Large intestine (tissue), 3 donors: ENCODE results near the gene SPRED1. TPM values are rescaled to one million over a fixed set of nuclear protein-coding genes. Genes with fewer than 3 reads are reported as not detected.
A peak's percentile ranks its signal among the peaks of the same experiment; 100 is the strongest.
"Not testable (repeated sequence)": the region's sequence is repeated elsewhere in the genome, so short reads cannot be mapped to it uniquely, and the experiment has no call there.

Experiments
- DNase-seq, 2 donors: peaks; one replicate each; pipeline versions ENCODE4 v3.0.0 to v3.0.0-alpha.2; 2013
- H3K27ac ChIP-seq: one replicate; pipeline ENCODE4 v1.5.1; 2013; ENCODE audit warnings: low read length
- H3K27me3 ChIP-seq: 2 replicates; pipeline ENCODE4 v1.6.1; 2013; ENCODE audit warnings: low read length; ENCODE audit not compliant: control insufficient read depth, insufficient read depth
- H3K36me3 ChIP-seq: 2 replicates; pipeline ENCODE4 v1.6.1; 2013; ENCODE audit warnings: low read length; ENCODE audit not compliant: control insufficient read depth, insufficient read depth
- H3K4me1 ChIP-seq: one replicate; pipeline ENCODE4 v1.6.1; 2013; ENCODE audit warnings: low read length; ENCODE audit not compliant: control insufficient read depth, insufficient read depth
- H3K4me3 ChIP-seq: one replicate; pipeline ENCODE4 v1.5.1; 2013; ENCODE audit warnings: low read length
- H3K9me3 ChIP-seq: one replicate; pipeline ENCODE4 v1.6.1; 2013; ENCODE audit warnings: mild to moderate bottlenecking, low read depth, low read length, moderate library complexity; ENCODE audit not compliant: control insufficient read depth
- WGBS: methylation state at CpG from one replicate; pipeline ENCODE4 v1.1.5; 2013; ENCODE audit warnings: low lambda C conversion rate; ENCODE audit not compliant: insufficient coverage; 5-methylcytosine and 5-hydroxymethylcytosine counted together
- polyA plus RNA-seq: library from polyadenylated mRNA; unstranded; fragments of 120-200 nt; gene quantifications from one replicate; pipeline ENCODE4 v1.2.1, GENCODE V29; 2013

Gene SPRED1
- polyA plus RNA-seq, 1 donor: 28.2 TPM

DNA sequence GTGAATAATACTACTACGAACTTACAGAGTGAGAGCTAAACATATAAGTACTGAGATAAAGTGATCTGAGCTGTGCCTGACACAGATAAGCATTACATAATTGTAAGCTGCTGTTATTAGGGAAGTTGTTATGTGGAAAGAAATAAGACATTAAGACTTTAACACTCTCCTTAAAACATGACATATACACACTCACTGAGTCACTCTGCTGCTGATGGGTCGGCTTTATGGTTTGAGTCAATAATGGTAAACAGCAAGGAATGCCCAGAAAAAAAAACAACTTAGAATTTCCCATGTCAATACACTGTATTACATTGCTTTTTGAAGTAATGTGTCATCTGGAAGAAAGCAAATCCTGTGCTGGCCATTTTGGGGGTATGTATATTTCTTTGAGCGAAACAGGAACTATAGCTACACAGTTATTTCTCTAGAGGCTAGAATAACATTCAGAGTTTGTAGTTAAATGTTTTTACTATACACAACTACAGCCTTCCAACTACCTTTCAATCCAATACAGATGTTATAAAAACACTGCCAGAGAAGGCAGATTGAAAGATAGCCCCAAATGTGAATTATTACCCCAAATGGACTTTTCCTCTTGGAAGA is 22.8 kb upstream of the SPRED1 start:
- no peak overlapping the region for H3K4me3 ChIP-seq
- no peaks in the 10 kb centered on the region for H3K9me3 ChIP-seq
- no peak overlapping the region for H3K27ac ChIP-seq
- H3K4me1 ChIP-seq: no peaks in the 10 kb centered on the region
- H3K36me3 ChIP-seq: no peaks in the 10 kb centered on the region
- no peaks in the 10 kb centered on the region for H3K27me3 ChIP-seq
- DNase-seq: no peak
- WGBS: no CpG with 5 or more reads among the region's 3 CpGs

DNA sequence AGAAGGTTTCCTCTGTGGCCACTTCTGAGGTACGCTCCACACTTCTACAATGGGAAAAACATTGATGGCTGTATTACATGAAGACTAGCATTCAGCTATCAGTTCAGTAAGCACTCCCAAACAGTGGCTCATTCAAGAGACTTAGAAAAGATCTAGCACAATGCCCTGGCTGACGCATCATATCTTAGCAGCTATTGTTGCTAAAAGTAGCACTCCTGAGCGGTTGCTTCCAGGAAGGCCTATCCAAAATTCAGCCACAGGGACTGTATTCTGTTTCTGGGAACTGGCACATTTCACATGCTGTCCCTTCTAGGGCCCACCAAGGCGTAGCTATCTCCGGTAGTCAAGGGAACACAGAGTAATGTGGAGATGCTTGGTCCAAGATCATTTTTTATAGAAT is 21.2 kb upstream of the SPRED1 start:
- no peaks in the 10 kb centered on the region for H3K9me3 ChIP-seq
- WGBS: 100% methylated on average over 1 of the region's 5 CpGs
- no peak overlapping the region for H3K4me3 ChIP-seq
- no peak for DNase-seq
- no peak overlapping the region for H3K27ac ChIP-seq
- H3K36me3 ChIP-seq: no peaks in the 10 kb centered on the region
- no peaks in the 10 kb centered on the region for H3K4me1 ChIP-seq
- H3K27me3 ChIP-seq: no peaks in the 10 kb centered on the region

DNA sequence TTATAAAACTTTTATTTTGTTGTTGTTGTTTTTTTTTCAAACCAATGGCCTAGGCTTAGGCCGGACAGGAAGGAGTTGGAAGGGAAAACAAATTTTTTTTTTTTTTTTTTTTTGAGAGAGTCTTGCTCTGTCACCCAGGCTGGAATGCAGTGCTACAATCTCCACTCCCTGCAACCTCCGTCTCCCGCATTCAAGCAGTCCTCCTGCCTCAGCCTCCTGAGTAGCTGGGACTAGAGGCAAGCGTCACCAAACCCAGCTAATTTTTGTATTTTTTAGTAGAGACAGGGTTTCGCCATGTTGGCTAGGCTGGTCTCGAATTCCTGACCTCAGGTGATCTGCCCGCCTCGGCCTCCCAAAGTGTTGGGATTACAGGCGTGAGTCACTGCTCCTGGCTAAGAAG is 15.6 kb upstream of the SPRED1 start:
- not testable (repeated sequence) for H3K4me3 ChIP-seq, DNase-seq, H3K27me3 ChIP-seq, H3K4me1 ChIP-seq, H3K36me3 ChIP-seq, H3K27ac ChIP-seq, H3K9me3 ChIP-seq
- no CpG with 5 or more reads among the region's 9 CpGs for WGBS

DNA sequence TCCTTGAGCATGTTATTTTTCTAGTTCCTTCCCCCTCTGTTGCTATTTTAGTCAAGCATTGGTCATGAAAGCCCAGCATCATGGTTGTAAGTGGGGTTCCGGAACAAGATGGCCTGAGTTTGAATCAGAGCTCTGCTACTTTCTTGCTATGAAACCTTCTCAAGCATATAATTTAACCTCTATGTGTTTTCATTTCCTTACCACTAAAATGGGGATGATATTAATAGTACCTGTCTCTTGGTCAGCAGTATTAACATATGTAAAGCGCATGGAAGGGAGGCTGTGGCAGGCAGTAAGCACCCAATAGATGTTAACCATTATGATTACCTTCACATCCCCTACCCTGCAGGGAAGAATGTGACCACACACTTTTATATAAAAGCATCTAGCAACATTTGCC is 14.3 kb upstream of the SPRED1 start:
- DNase-seq: no peak
- Histone ChIP-seq H3K27me3 (no peaks in the 10 kb centered on the region), H3K4me3 (no peak overlapping the region), H3K4me1 (no peaks in the 10 kb centered on the region), H3K9me3 (no peaks in the 10 kb centered on the region), H3K36me3 (no peaks in the 10 kb centered on the region), H3K27ac (no peak overlapping the region)
- WGBS: no CpG with 5 or more reads among the region's 2 CpGs

DNA sequence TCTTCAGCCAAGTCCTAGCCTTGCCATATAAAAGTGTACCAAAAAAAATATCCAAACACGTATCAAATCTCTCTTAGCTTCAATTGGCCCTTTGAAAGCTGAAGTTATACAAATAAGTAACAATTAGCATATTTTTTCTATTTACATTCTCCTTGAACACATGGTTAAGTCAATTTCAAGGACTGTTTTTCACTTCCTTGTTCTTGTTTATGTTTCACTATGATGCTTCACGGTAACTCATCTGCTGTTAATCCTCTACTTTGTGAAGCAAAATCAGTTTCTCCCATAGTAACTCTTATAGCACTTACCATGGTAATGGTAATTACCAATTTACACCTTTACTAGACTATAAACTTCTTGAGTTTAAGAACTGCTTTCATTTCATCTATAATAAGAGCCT is 10.6 kb upstream of the SPRED1 start:
- no peaks in the 10 kb centered on the region for H3K36me3 ChIP-seq
- no peak overlapping the region for H3K27ac ChIP-seq
- H3K4me1 ChIP-seq: no peaks in the 10 kb centered on the region
- DNase-seq: no peak
- H3K27me3 ChIP-seq: no peaks in the 10 kb centered on the region
- H3K9me3 ChIP-seq: no peaks in the 10 kb centered on the region
- H3K4me3 ChIP-seq: no peak overlapping the region
- 80% methylated on average over 2 of the region's 2 CpGs for WGBS

DNA sequence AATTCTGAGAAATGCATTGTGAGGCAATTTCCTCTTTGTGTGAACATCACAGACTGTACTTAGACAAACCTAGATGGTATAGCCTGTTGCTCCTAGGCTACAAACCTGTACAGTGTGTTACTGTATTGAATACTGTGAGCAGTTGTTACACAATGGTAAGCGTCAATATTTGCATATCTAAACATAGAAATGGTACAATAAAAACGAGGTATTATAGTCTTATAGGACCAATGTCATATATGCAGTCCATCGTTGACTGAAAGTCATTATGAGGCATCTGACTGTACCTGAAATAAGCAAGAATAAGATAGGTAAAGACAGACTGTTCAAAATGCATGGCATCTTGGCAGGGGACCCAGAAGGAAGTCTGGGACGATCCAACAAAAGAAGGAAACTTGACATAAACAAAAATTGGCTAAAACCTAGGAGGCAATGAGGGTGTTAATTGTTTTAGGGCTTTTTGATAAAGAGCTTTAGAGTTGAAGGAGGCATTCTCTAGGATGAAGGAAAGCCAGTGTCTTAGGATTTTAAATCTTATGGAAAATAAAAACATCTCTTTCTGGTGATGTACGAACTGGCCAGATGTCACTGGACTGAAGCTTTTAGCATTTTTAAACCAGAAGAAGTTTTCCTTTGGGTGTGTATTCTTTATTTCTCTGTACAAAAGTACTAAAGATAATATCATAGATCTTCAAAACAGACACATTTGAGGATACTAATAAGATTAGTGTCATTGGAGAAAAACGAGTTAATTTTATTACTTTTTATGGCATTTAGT is 9.2 kb upstream of the SPRED1 start:
- no peak for DNase-seq
- Histone ChIP-seq H3K9me3 (no peaks in the 10 kb centered on the region), H3K27ac (no peak overlapping the region), H3K27me3 (no peaks in the 10 kb centered on the region), H3K36me3 (no peaks in the 10 kb centered on the region), H3K4me3 (no peak overlapping the region), H3K4me1 (no peaks in the 10 kb centered on the region)
- WGBS: 74% methylated on average over 5 of the region's 6 CpGs

DNA sequence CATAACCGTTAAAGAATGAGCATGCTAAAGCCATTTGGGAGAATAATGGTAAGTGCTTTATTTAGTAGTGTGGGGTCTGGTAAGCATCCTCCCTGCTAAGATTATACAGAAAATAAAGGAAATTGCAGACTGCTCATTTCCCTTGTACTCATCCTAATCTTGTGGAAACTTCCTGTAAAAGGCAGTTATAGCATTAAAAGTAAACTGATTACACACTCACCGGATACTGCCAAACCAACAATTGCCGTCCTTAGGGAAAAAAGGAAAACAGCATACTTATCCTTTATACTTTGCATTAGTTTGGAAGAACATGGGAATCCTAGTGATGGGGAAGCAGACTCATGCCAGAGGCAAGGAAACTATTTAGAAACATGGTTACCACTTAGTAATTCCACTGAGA is 5.3 kb upstream of the SPRED1 start:
- WGBS: no CpG with 5 or more reads among the region's 3 CpGs
- no peak for DNase-seq
- Histone ChIP-seq H3K27me3 (no peaks in the 10 kb centered on the region), H3K27ac (no peak overlapping the region), H3K4me1 (peaks cover 6% of the 10 kb centered on the region), H3K36me3 (no peaks in the 10 kb centered on the region), H3K4me3 (no peak overlapping the region), H3K9me3 (no peaks in the 10 kb centered on the region)

DNA sequence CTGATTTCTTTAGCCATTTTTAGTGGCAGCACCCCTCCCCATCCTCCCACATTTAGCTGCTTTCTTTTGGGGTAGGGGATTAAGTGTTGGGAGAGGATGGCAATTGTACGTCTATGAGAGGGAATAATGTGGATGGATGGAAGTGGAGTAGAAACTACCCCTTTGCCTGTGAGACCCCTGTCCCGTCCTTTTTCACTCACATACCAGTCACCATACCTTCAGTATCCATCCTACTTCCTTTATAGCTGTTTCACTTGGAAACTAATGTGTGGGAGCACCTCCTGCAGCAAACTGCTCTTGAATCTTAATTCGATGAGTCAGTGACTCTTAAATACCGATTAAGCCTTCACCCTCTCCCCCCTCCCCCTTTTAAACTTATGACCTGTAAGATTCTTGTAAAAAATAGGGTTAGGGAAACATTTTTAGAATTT is 730 bp downstream of the SPRED1 start:
- Histone ChIP-seq H3K4me3 (peak overlapping the region; percentile 93), H3K4me1 (peaks cover 6% of the 10 kb centered on the region), H3K27me3 (no peaks in the 10 kb centered on the region), H3K9me3 (no peaks in the 10 kb centered on the region), H3K36me3 (no peaks in the 10 kb centered on the region), H3K27ac (peak overlapping the region; percentile 95)
- DNase-seq: peak; percentile 15 to 48
- 0% methylated on average over 1 of the region's 4 CpGs for WGBS

DNA sequence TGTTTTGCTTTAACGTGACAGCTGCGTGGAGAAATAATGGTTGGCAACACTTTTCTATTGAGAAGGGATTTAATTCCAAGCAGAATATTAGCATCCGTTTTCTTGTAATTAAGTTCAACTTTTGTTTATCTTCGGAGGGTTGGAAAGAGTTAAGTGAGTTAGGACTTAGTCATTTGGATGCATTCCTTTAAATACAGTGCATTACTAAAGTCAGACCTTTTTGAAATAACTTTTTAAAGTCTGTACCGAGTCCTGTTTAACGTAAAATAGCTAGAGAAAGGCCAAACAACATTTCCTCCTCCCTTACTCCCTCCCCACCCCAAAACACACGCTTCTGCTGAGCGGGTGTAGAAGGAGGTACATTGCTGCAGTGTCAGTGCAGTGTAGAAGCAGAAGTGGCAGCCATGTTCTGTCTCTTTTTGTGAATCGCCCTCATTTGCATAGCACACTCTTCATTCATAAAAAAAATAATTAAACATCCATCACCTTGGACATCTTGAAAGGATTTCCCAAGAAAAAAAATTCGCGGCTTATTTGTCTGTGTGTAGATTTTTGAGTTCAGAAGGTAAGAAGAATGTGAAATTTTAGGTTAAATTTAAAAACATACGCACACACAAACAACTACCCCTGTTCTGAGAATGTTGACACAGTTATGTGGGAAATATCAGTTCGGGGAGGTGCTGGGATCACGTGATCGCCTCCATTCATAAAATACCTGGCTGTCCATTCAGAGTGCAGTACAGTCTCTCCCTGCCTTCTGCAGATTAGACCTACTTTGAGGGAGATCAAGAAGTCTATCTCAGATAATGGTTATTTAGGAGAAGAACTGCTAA is 1.6 kb downstream of the SPRED1 start:
- Histone ChIP-seq H3K27me3 (no peaks in the 10 kb centered on the region), H3K4me1 (peaks cover 6% of the 10 kb centered on the region), H3K36me3 (no peaks in the 10 kb centered on the region), H3K27ac (peak overlapping the region; percentile 95), H3K4me3 (peak overlapping the region; percentile 93), H3K9me3 (no peaks in the 10 kb centered on the region)
- DNase-seq: peak; percentile 49 to 73
- WGBS: 0% methylated on average over 4 of the region's 15 CpGs

DNA sequence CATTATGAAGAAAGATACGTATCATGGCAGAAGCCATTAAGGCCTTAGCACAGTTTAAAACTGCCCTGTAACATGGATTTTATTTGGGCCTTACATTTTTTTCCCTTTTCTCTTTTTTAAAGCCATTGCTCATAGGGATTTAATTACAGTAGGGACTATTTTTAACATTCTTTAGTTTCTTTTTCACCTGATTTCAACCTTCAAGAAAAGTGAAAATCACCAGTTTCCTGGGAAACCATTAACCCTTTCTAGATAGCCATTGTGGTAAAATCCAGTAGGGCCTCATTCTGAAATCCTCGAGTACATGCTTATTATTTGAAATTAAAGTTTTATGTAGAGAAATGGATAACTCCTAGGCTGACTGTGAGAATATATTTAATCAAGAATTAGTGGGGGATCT is 3.1 kb downstream of the SPRED1 start:
- no peaks in the 10 kb centered on the region for H3K36me3 ChIP-seq
- peaks cover 4% of the 10 kb centered on the region for H3K4me1 ChIP-seq
- H3K27ac ChIP-seq: no peak overlapping the region
- H3K27me3 ChIP-seq: no peaks in the 10 kb centered on the region
- no peaks in the 10 kb centered on the region for H3K9me3 ChIP-seq
- no peak for DNase-seq
- WGBS: 40% methylated on average over 1 of the region's 2 CpGs
- no peak overlapping the region for H3K4me3 ChIP-seq
